NCI-H748 treated with DMSO at 0.1 percent for 48 hours (cell line): Measurements from ENCODE around the gene MYL6.
"Not testable (repeated sequence)": the region's sequence is repeated elsewhere in the genome, so short reads cannot be mapped to it uniquely, and the experiment has no call there.

Source experiments
- DNase-seq: peaks from one replicate; lab custom pipeline; 2025; lab: John Stamatoyannopoulos, UW

Gene MYL6

DNA sequence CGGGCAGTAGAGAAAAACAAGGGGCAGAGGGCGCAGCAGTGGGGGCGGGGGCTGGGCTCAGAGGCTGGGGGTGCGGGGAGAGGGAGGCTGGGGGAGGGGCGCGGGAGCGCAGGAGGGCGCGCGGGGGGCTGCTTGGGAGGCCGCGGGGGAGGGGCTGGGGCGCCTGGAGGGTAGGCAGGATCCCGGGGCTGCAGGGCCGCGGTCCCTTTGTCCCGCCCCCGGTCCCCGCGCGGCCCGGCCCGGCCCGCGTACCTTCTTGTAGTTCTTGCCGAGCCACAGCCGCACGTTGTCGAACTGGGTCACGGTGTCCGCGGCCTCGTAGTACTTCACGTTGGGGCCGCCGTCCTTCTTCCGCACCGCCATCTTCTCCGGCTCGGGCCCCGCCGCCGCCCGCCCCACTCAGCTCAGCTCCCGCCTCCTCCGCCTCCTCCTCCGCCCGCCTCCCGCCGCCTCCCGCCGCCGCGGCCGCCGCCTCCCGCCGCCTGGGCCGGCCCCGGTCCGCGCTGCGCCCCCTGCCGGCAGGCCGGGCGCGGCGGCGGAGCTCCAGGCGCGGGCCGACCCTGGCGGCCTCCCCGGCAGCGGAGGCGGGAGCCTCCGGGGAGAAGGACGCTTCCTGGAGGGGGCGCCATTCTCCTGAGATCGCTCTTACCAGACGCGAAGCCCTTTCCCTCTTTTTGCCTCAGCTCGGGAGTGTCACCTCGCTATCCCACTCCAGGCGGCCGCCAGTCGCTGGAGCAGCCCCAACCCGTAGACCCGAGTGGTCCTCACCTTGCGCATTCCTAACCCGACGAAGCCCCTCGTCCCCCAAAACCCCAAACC lies 31.1 kb downstream of the MYL6 start, which contains the start of gene SMARCC2:
TSS of gene SMARCC2 (minus strand) at position 385 of the 819 bp plus-strand sequence. CDS start at position 363, 22 bp downstream.
- DNase-seq, result peak; percentile 77

GRCh38 chr12:56189918-56190694 lies 31.9 kb downstream of the MYL6 start:
- DNase-seq, result peak; percentile 73

GRCh38 chr12:56190695-56191155 lies 32.6 kb downstream of the MYL6 start:
- DNase-seq, result no peak

GRCh38 chr12:56192582-56192981 lies 34.4 kb downstream of the MYL6 start:
- no peak for DNase-seq

- peak; percentile 69 for DNase-seq
Measured at GRCh38 chr12:56193025-56193578, 34.9 kb downstream of the MYL6 start.

DNA sequence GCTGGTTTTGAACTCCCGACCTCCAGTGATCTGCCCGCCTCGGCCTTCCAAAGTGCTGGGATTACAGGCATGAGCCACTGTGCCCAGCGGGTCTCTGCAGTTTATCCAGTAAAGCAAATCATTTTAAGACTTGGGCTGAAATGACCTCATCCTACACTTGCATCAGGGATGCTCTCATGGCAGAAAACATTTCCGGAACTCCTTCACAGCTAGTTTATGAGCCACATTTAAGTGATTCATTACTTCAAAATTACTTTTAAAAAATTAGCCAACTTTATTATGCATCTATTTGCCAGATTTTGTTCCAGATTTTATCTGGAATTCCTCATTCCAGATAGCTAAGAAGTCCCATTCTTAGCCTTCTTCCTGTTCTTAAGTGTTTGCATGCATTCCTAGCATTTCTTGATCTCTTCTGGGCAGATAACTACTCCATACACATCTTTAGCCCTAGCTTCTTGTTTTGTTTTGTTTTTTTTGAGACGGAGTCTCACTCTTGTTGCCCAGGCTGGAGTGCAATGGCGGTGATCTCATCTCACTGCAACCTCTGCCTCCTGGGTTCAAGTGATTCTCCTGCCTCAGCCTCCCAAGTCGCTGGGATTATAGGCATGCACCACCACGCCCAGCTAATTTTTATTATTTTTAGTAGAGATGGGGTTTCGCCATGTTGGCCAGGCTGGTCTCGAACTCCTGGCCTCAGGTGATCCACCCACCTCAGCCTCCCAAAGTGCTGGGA lies 38.8 kb downstream of the MYL6 start:
- not testable (repeated sequence) for DNase-seq

GRCh38 chr12:56197921-56198635 lies 39.9 kb downstream of the MYL6 start:
- no peak for DNase-seq

DNA sequence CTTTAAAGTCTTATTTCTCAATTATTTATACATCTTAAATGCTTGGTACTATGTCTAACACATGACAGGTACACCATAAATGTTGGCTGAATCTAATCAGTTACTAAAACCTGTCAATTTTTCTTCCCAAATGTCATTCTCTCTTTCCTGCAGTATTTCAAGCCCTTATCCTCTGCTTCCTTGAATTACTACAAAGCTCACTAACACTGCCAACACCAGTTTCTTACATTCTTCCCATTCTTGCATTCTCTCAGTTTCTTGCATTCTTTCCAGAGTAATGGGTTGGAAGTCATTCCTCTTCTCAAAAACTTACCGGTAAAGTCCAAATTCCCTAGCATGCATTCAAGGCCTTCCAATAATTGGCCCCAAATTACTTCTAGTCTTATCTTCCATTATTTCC lies 40.7 kb downstream of the MYL6 start:
- DNase-seq, result no peak

DNA sequence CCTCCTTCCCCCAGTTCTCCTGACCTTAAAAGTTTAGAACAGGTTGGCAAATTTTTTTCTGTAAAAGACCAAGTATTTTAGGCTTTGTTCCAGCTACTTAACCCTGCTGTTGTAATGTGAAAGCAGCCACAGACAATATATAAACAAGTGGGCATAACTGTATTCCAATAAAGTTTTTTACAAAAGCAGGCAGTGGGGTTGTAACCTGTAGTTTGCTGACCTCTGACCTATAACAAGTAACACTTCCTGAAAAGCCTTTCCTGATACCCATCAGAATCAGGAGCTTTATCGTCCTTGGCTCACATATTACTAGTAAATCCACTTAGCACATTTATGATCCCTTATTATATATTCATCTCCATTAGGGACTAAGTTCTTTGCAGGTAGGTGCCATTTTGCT lies 44.2 kb downstream of the MYL6 start:
- no peak for DNase-seq

GRCh38 chr12:56202838-56203237 lies 44.7 kb downstream of the MYL6 start:
- DNase-seq, result no peak

- DNase-seq, result no peak
Measured at GRCh38 chr12:56204275-56204674, 46.1 kb downstream of the MYL6 start.

GRCh38 chr12:56205445-56205844 lies 47.3 kb downstream of the MYL6 start:
- no peak for DNase-seq

DNA sequence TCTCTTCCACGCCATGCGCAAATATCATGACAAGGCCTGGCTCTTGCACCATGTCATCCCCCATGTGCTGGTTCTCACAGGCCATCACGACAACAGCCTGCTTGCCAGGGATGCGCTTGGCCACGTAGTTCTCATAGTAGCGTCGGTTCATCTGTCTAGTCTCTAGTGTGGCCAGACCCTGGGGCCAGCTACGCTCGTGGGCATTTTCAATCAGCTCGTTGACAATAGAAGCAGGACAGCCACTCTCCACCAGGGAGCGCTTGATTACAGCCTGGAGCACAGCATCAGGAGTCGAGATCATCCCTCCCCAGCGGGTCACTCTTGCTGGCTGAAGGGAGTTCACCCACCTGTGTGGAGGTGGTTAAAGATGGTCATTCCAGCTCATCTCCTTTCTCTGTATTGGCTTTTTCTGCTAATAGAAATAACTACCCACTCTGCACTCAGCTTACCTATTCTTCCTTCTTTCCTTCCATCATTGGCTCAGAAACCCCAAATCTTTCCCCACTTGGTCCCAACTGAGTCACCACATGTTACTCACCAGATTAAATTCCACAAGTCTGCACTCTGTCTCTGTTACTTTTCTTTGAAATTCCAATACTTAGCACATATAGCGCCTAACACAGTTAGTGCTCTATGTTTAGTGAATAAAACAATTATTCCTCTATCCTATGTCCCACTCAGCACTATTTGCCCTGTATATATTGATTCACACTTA lies 48.5 kb downstream of the MYL6 start:
- DNase-seq, result peak; percentile 11

DNA sequence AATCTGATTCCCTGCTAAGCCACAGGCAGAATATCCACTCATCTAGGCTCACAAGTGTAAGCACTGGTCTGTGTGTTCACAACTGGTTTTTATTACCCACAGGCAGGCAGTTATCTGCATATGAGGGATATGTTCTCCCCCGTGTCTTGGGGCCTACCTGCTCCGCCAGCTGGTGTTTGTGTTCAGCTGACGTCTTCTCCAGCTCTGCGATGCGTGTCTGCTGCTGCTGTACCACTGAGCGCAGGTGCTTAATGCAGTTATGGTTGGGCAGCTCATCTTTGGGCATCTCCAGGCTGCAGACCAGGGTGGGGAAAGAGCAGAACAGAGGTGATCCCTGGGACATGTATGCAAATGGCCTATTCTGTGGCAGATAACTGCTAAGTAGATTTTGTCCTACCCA lies 49.8 kb downstream of the MYL6 start:
- DNase-seq, result no peak
